Thyroid gland (tissue), 4 donors: ENCODE data around the gene SMIM29. TPM values are rescaled to one million over a fixed set of nuclear protein-coding genes. Genes with fewer than 3 reads are reported as not detected.

ENCODE experiments used
- DNase-seq, 2 donors: peaks; one replicate each; pipeline ENCODE4 v3.0.0-alpha.2; 2019
- H3K27ac ChIP-seq, 3 donors: fragments of 200-600 bp; sonication (generic); 1 replicate in 2 of 3; 2 replicates in 1 of 3; pipeline ENCODE4 v1.5.1; 2016 to 2019; ENCODE audit warnings: mild to moderate bottlenecking in 1 of 3, moderate library complexity in 1 of 3
- H3K27me3 ChIP-seq: fragments of 200-600 bp; sonication (generic); one replicate; pipeline ENCODE4 v1.5.1; 2019
- H3K36me3 ChIP-seq, 2 donors: fragments of 200-600 bp; sonication (generic); one replicate each; pipeline ENCODE4 v1.5.1; 2016 to 2019
- H3K4me1 ChIP-seq, 2 donors: fragments of 200-600 bp; sonication (generic); one replicate each; pipeline ENCODE4 v1.5.1; 2017 to 2019
- H3K4me3 ChIP-seq, 3 donors: fragments of 200-600 bp; sonication (generic); replicated peaks in 1 of 3; 1 replicate in 2 of 3; 2 replicates in 1 of 3; pipeline ENCODE4 v1.5.1; 2016; ENCODE audit warnings: mild to moderate bottlenecking in 1 of 3
- H3K9me3 ChIP-seq: fragments of 200-600 bp; sonication (generic); one replicate; pipeline ENCODE4 v1.5.1; 2017
- POLR2A ChIP-seq, 2 donors: fragments of 450-650 bp; IDR thresholded peaks; one replicate each; pipeline ENCODE4 v1.6.1; 2017; ENCODE audit warnings: antibody characterized with exemption in 2 of 2, mild to moderate bottlenecking in 2 of 2, moderate library complexity in 1 of 2
- WGBS, 2 donors: methylation state at CpG; one replicate each; pipeline ENCODE4 v1.1.5; 2017; 5-methylcytosine and 5-hydroxymethylcytosine counted together
- intact Hi-C: fragments of 100-400 bp; cut with DNase I; formaldehyde crosslinking; loops from one replicate; pipeline ENCODE4 v1.15.1; 2023
- total RNA-seq, 4 donors: library from RNA; depleted of rRNA; stranded (reverse); fragments of >200 nt; gene quantifications; one replicate each; pipeline ENCODE4 v1.2.3, GENCODE V29; 2016
- TF ChIP-seq, protein P1 (sequence below), 6 experiments: fragments of 200-600 bp in 3 of 6; fragments of 450-650 bp in 3 of 6; sonication (generic) in 3 of 6; IDR thresholded peaks; one replicate each; pipeline ENCODE4 v1.5.1; 2016 to 2019; ENCODE audit warnings: antibody characterized with exemption in 6 of 6, mild to moderate bottlenecking in 2 of 6, inconsistent platforms in 1 of 6, moderate library complexity in 1 of 6

Gene SMIM29
- total RNA-seq, 4 donors from 2014 or later, result 23.4 to 46.2 (median 31.1) TPM

DNA sequence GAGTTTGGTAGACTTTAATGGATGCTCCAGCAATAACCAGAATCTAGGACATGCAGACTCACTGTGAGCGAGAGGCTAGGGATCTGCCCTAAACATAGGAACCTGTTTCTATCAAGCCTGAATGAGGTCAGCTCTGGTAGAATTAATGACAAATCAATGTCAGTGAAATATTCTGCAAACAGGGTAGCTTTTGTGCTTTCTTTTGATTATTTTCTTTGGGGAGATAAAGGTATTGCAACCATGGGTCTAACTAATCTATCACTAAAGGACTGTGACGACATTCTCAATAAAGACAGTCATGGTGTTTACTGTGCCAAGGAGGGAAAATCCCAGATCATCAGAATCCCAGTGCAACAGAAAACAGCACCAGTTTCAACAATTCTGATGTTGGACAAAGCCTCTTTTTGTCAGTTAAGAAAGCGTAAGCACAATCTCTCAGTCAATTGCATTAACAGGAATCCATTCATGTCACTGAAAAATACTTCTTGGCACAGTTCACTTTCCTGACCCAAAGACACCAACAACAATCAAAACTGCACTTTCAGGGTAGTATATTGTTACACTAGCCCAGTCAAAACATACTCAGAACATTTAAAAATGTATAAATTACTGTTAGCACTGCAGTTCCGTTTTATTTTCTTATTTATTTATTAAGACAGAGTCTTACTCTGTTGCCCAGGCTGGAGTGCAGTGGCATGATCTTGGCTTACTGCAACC, 36.8 kb upstream of the SMIM29 start:
- intact Hi-C loops, result no loop called here

DNA sequence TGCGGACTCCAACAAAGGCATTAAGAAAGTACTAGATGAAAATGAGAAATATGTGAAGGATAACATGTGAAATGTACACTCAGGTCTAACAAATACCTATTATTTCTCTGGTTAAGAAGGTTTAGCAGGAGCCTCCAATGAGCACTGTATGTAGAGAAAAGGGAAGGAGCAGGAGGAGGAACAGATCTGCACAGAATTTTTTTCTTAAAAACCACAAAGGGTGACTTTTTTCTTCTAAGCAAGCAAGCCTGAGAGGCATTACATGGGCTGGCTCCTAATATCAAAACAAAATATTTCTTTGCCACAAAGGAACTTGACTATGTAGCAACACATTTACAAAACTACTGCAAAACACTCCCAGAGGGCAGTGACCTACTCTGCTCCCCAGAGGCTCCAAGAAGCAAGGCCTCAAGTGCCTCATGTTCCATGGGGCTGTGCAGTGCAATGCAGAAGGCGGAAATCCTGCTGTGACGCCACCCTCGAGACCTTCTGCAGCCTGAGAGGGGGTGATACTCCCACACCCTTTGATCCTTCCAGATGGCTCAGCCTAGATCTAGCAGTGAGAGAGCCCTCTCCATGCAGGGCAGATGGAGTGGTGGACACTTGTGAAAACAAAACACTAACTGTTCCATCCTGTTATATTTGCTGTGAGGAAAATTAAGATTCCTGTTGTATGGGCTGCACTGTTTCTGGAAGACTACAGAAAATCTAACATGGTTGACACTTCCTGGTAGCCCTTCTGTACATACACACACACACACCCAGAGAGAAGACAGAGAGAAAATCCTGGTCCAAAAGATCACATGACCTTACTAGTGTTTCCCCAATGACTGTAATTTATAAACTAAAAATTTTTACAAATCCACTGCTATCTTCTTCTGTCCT, 36.0 kb upstream of the SMIM29 start:
- TF ChIP-seq, protein P1, sequence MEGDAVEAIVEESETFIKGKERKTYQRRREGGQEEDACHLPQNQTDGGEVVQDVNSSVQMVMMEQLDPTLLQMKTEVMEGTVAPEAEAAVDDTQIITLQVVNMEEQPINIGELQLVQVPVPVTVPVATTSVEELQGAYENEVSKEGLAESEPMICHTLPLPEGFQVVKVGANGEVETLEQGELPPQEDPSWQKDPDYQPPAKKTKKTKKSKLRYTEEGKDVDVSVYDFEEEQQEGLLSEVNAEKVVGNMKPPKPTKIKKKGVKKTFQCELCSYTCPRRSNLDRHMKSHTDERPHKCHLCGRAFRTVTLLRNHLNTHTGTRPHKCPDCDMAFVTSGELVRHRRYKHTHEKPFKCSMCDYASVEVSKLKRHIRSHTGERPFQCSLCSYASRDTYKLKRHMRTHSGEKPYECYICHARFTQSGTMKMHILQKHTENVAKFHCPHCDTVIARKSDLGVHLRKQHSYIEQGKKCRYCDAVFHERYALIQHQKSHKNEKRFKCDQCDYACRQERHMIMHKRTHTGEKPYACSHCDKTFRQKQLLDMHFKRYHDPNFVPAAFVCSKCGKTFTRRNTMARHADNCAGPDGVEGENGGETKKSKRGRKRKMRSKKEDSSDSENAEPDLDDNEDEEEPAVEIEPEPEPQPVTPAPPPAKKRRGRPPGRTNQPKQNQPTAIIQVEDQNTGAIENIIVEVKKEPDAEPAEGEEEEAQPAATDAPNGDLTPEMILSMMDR (IDR thresholded peaks at IDR 0.05), result no peak
- TF ChIP-seq POLR2A (IDR thresholded peaks at IDR 0.05), result no peak
- no peaks in the 10 kb centered on the region for H3K9me3 ChIP-seq
- DNase-seq, result peak in 1 of 2 donors; percentile 12
- H3K4me1 ChIP-seq, result peaks cover 0 to 18% of the 10 kb centered on the region in 2 donors
- H3K36me3 ChIP-seq, result no peaks in the 10 kb centered on the region
- H3K27ac ChIP-seq, result no peak overlapping the region
- no peak overlapping the region for H3K4me3 ChIP-seq
- intact Hi-C loops, result no loop called here
- H3K27me3 ChIP-seq, result no peaks in the 10 kb centered on the region
- WGBS, 2 donors, result 72 to 87% methylated on average over 3 to 4 of the region's 4 CpGs

More for the DNA sequence above, 36.8 kb upstream of the SMIM29 start:
- Histone ChIP-seq H3K27me3 (no peaks in the 10 kb centered on the region), H3K9me3 (no peaks in the 10 kb centered on the region), H3K4me3 (no peak overlapping the region), H3K27ac (no peak overlapping the region), H3K4me1 (peaks cover 0 to 18% of the 10 kb centered on the region in 2 donors), H3K36me3 (no peaks in the 10 kb centered on the region)
- TF ChIP-seq, protein P1 (IDR thresholded peaks at IDR 0.05), result no peak
- no peak for TF ChIP-seq POLR2A (IDR thresholded peaks at IDR 0.05)
- 89 to 93% methylated on average over 4 of the region's 4 CpGs for WGBS, 2 donors
- no peak for DNase-seq

DNA sequence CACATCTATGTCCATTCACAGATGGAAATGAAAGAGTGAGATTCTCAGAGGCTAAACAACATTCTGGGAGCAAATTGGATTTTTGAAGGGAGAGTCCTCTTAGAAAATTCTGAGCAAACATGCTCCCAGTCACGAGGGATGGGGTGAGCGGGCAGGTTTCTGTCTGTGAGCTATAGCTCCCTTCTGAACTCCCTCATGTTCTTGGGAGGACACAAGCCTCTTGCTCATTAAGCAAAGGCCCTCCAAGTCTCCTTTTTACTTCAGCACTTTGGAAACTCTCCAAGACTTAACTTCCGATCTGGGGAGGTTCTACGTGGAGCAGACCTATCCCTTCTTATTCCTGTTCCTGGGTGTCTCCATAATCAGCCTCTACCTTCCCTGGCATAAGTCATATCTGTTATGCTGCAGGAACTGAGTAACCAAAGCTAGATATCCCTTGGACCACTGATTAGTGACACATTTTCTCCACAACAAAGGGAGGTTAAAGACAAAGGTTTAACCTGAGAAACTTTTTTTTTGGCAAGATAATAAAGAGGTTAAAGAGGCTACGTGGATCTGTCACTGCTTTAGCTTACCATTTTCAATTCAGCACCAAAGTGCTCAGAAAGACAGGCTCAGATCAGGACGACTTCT, 33.0 kb upstream of the SMIM29 start:
- Histone ChIP-seq H3K27me3 (no peaks in the 10 kb centered on the region), H3K36me3 (peaks cover 0 to 2% of the 10 kb centered on the region in 2 donors), H3K27ac (no peak overlapping the region), H3K4me1 (peaks cover 0 to 6% of the 10 kb centered on the region in 2 donors), H3K4me3 (no peak overlapping the region), H3K9me3 (no peaks in the 10 kb centered on the region)
- intact Hi-C loops, result no loop called here
- TF ChIP-seq, protein P1 (IDR thresholded peaks at IDR 0.05), result no peak
- TF ChIP-seq POLR2A (IDR thresholded peaks at IDR 0.05), result no peak
- WGBS, 2 donors, result 79 to 82% methylated on average over 6 of the region's 6 CpGs
- no peak for DNase-seq

DNA sequence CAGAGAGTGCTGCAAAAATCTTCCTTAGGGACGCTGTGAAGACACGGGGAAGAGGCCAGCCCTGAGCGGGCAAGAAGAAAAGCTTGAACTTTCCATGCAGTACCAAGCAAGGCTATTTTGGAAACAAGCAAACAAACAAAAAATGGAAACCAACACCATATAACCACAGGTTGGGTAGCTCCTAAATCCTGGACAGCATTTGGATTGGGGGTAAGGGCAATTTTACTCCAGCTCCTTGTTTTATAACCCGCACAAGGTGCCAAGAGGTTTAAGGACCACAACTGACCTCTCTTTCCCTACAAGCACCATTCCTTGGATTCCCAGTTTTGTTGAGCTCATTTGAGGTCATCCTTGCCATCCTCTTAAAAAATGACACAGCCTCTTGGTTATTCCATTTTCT, 31.4 kb upstream of the SMIM29 start:
- Histone ChIP-seq H3K27me3 (no peaks in the 10 kb centered on the region), H3K4me1 (peaks cover 0 to 6% of the 10 kb centered on the region in 2 donors), H3K9me3 (no peaks in the 10 kb centered on the region), H3K27ac (no peak overlapping the region), H3K4me3 (no peak overlapping the region), H3K36me3 (peaks cover 0 to 2% of the 10 kb centered on the region in 2 donors)
- TF ChIP-seq POLR2A (IDR thresholded peaks at IDR 0.05), result no peak
- TF ChIP-seq, protein P1 (IDR thresholded peaks at IDR 0.05), result no peak
- 89 to 100% methylated on average over 4 of the region's 4 CpGs for WGBS, 2 donors
- intact Hi-C loops, result no loop called here
- no peak for DNase-seq
